Measurements from ENCODE around the gene TGFB1. TPM values are rescaled to one million over a fixed set of nuclear protein-coding genes. Genes with fewer than 3 reads are reported as not detected.

TGFB1 gene
- polyA plus RNA-seq, 1 donor from 2014 or later = not detected

GRCh38 chr19:41323430-41324125 is 30.1 kb downstream of the TGFB1 start:
- H3K4me2 ChIP-seq (ENCODE audit: low read length) = no peak overlapping the region
- no peaks in the 10 kb centered on the region for H3K27me3 ChIP-seq (ENCODE audit: insufficient read depth, low read depth, low read length)
- H3K9me3 ChIP-seq (ENCODE audit: low read length) = no peaks in the 10 kb centered on the region
- H3K9me2 ChIP-seq (ENCODE audit: insufficient read depth, low read length) = no peaks in the 10 kb centered on the region
- no peak overlapping the region for H2AFZ ChIP-seq (ENCODE audit: low read depth, low read length)
- H3K79me2 ChIP-seq (replicated peaks; ENCODE audit: insufficient read depth, low read length) = no peaks in the 10 kb centered on the region
- no peaks in the 10 kb centered on the region for H3K36me3 ChIP-seq (ENCODE audit: insufficient read depth, low read length)
- no peak overlapping the region for H3K9ac ChIP-seq (ENCODE audit: low read length)
- H3K4me3 ChIP-seq (ENCODE audit: low read length) = no peak overlapping the region
- no peak overlapping the region for H3K27ac ChIP-seq (ENCODE audit: low read length)
- TF ChIP-seq MXI1 (conservative IDR thresholded peaks at IDR 0.05; ENCODE audit: poor library complexity, severe bottlenecking) (no peak), RAD21 (conservative IDR thresholded peaks at IDR 0.05) (no peak), EZH2 (IDR thresholded peaks at IDR 0.05; ENCODE audit: borderline replicate concordance, insufficient read depth, low read length, poor library complexity, severe bottlenecking) (no peak), REST (IDR thresholded peaks at IDR 0.05; ENCODE audit: borderline replicate concordance) (no peak), SMC3 (conservative IDR thresholded peaks at IDR 0.05; ENCODE audit: poor library complexity) (no peak), EP300 (conservative IDR thresholded peaks at IDR 0.05; ENCODE audit: poor library complexity, severe bottlenecking) (no peak), CTCF (IDR thresholded peaks at IDR 0.05; ENCODE audit: poor library complexity, severe bottlenecking) (no peak), TAF1 (IDR thresholded peaks at IDR 0.05; ENCODE audit: low read depth) (no peak), POLR2AphosphoS5 (IDR thresholded peaks at IDR 0.05) (no peak)
- H3F3A ChIP-seq (ENCODE audit: insufficient read depth, low read length, poor library complexity, severe bottlenecking) = no peaks in the 10 kb centered on the region
- no peaks in the 10 kb centered on the region for H4K20me1 ChIP-seq (ENCODE audit: insufficient read depth)

- H3K27me3 ChIP-seq (ENCODE audit: insufficient read depth, low read depth, low read length) = no peaks in the 10 kb centered on the region
- TF ChIP-seq EZH2 (IDR thresholded peaks at IDR 0.05; ENCODE audit: borderline replicate concordance, insufficient read depth, low read length, poor library complexity, severe bottlenecking) (no peak), POLR2AphosphoS5 (IDR thresholded peaks at IDR 0.05) (no peak), RAD21 (conservative IDR thresholded peaks at IDR 0.05) (no peak), REST (IDR thresholded peaks at IDR 0.05; ENCODE audit: borderline replicate concordance) (no peak), EP300 (conservative IDR thresholded peaks at IDR 0.05; ENCODE audit: poor library complexity, severe bottlenecking) (no peak), MXI1 (conservative IDR thresholded peaks at IDR 0.05; ENCODE audit: poor library complexity, severe bottlenecking) (no peak), CTCF (IDR thresholded peaks at IDR 0.05; ENCODE audit: poor library complexity, severe bottlenecking) (no peak), SMC3 (conservative IDR thresholded peaks at IDR 0.05; ENCODE audit: poor library complexity) (no peak), TAF1 (IDR thresholded peaks at IDR 0.05; ENCODE audit: low read depth) (no peak)
- H3K36me3 ChIP-seq (ENCODE audit: insufficient read depth, low read length) = no peaks in the 10 kb centered on the region
- no peaks in the 10 kb centered on the region for H4K20me1 ChIP-seq (ENCODE audit: insufficient read depth)
- no peaks in the 10 kb centered on the region for H3K79me2 ChIP-seq (replicated peaks; ENCODE audit: insufficient read depth, low read length)
- H3K9ac ChIP-seq (ENCODE audit: low read length) = no peak overlapping the region
- no peak overlapping the region for H3K27ac ChIP-seq (ENCODE audit: low read length)
- H2AFZ ChIP-seq (ENCODE audit: low read depth, low read length) = no peak overlapping the region
- H3K4me2 ChIP-seq (ENCODE audit: low read length) = no peak overlapping the region
- no peaks in the 10 kb centered on the region for H3K9me3 ChIP-seq (ENCODE audit: low read length)
- no peaks in the 10 kb centered on the region for H3K9me2 ChIP-seq (ENCODE audit: insufficient read depth, low read length)
- H3K4me3 ChIP-seq (ENCODE audit: low read length) = no peak overlapping the region
- no peaks in the 10 kb centered on the region for H3F3A ChIP-seq (ENCODE audit: insufficient read depth, low read length, poor library complexity, severe bottlenecking)
Measured at GRCh38 chr19:41323023-41323422, 30.7 kb downstream of the TGFB1 start.

Measured in neural cell (in vitro differentiated cells).